LHCN-M2 (cell line): Measurements from ENCODE around the gene ARID1B. TPM values are rescaled to one million over a fixed set of nuclear protein-coding genes. Genes with fewer than 3 reads are reported as not detected.
A peak's percentile ranks its signal among the peaks of the same experiment; 100 is the strongest.

ENCODE experiments used
- DNase-seq: peaks from one replicate; pipeline ENCODE4 v3.0.0-alpha.2; 2012; ENCODE audit warnings: low read depth
- total RNA-seq: library from RNA; depleted of rRNA; stranded (reverse); fragments of >200 nt; gene quantifications from 2 replicates; pipeline ENCODE4 v1.2.3, GENCODE V29; 2014

ARID1B gene
- total RNA-seq, 1 experiment from 2014 or later, result 19.0 TPM

DNA sequence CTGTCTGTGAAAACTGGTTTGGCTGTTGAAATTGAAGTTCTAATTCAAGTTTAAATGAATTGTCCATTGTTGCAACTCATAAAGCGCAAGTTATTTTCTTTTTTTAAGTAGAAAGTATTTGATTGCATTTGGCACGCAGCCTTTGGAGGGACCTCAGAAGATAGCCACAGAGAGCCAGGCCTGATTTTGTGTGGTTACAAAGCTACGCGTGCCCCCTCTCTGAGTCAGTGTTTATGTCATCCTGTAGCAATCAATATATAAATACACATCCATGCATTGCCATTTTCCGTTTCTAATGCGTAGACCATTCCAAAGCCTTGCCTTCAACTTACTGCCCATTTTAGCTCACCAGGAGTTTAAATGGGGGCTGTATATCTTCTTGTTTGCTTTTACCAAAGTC lies 372.9 kb downstream of the ARID1B start:
- DNase-seq, result no peak

DNA sequence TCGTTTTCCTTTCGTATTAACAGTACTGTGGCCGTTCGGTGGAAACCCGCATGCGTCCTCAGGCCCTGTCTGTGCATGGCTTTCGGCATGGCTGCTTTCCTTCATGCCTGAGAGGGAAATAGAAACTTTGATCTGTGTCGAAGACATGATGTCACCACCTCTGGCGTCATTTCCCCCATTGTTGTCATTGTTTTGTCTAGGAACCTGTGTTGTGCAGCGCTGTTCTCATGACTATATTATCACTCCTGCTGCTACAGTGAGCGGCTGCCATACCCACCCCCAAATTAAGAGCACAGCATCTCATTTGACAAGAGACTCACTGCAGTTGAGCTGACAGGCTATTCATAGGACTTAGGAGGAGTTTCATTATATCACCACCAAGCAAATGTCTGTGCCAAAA lies 373.9 kb downstream of the ARID1B start:
- DNase-seq, result no peak

DNA sequence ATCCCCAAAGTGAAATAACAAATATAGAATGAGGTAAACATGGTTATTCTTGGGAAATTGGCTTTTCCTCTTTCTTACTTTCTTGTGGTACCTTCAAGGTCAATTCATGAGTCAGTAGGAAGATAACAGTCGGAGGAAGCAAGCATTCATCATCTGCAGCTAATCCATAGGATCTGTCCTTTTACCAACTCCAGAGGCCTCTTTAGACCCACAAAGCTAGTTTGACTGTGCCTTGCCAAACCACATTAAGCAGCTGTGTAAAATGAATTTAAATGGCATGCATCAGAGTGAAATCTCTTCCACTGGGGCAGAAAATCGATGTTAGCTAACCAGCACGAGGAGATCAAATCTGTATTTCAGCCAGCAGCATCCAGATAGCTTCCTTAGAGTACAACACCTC lies 374.8 kb downstream of the ARID1B start:
- peak; percentile 94 for DNase-seq

DNA sequence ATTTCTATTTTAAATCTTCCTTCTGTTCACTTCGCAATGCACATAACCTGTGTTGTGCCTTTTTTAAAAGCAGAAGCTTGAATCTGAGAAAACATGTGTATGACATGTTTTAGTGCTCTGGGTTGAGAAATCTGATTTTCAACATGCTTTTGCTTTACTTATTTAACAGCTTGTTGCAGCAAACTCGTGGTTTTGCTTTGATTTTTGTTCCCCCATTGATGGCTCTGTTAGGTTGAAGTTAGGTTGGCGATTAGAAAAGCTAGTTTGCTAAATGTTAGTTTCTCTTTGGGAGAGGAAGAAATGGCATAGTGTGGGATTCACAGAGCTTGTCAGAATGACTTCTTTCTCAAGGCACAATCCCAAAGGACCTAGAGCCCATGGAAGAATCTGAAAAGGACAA lies 375.4 kb downstream of the ARID1B start:
- peak; percentile 19 for DNase-seq

DNA sequence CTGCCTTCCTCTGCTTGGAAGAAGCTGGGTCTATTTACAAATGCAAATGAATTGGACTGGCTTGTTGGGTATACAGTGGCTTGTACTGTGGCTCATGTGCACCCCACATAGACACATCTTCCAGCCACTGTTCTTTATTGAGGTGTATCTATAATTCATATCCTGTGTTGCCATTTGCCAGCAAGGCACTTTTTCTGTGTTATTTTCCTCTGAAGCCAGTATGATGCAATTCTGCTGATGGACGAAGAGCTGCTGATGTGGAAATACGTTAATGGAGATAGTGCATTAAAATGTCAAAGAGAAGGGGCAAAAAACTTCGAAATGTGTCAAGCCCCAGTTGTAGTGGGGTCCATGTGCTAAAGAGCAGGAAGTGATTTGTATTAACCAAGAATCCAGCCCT lies 378.6 kb downstream of the ARID1B start:
- DNase-seq, result no peak

DNA sequence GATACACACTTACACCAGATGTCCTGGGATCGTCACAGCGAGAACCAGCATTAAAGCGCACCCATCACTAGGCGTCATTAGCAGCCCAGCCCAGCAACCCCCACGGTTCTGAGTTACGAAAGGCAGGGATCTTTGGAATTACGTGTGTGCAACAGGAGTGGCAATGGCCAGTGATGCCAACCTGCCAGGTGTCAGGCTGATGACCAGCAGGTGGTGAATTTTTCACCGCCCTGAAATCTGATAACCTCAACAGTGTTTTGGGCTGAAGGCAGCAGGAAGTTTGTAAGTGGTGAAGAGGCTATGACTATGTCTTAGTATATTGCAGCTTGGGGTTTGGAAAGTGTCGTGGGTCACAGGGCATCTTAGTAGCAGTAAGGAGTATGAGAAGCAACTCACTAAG lies 380.1 kb downstream of the ARID1B start:
- DNase-seq, result peak; percentile 15

DNA sequence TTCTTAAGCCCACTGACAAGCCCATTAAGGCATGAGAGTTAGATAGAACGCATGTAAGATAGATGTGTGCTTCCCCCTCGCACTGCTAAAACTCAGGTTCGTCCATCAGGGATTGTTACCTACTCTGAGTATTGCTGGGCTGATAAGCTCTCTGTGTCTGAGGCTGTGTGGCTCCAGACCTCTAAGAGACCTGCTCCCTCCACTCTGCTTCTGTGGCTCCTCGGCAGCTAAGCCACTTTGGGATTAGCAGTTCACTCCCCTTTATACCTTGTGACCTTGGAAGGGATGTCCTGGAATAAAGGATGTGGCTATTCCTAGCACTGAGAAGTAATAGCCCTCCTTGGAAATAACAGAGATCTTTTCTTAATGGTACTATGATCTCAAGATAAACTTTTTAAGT lies 381.3 kb downstream of the ARID1B start:
- no peak for DNase-seq

DNA sequence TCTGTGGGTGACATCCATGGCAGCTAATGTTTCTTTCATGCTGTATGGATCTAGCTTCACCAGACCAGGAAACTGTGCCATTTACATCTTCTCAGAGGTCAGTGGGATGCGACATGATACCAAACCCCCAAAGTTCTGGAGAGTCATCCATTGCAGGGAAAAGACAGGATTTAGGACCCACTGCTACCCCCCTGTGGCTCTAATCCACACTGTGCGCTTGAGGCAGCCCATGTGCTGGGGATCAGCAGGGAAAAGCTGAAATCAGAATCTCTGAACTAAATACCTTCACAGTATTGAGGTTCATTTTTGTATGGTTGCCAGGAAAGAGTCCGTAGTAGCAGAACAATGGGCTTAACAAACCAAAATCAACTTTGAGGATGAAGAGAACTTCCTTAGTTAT lies 381.7 kb downstream of the ARID1B start:
- no peak for DNase-seq

DNA sequence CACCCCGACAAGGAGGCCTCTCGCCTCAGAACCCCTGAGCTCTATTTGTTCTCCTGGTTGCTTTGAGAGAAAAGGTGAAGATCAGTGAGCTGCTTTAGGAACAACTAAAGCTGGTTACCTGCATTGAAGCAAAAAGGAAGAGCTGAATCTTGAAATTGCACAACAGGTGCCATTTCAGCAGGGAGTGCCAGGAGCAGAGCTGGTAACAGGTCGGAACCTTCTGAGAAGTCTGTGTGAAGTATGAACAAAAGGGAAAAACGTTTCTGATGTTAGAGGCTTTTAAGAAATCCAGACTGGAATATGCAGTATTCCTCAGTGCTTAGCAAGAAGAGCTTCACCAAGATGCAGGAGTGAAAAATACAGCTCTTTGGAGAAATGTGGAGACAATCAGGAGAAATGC lies 382.2 kb downstream of the ARID1B start:
- DNase-seq, result no peak

DNA sequence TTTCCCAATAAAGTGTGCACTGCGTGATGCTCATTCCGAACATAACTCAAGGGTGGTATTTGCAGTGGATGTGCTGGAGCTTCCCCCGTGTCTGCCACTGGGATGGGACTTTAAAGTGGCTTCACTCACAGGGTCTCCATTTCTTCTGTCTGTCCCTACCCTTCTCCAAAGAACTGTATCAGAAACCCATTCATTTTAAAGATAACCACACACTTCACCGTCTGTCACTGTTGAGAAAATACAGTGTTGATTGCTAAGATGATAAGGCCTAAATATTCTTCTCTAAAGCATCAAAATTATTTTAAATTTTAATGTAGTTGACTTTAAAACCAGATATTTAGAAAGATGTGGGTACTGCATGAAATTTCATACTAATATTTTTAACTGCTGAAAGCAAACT lies 384.7 kb downstream of the ARID1B start:
- DNase-seq, result no peak

DNA sequence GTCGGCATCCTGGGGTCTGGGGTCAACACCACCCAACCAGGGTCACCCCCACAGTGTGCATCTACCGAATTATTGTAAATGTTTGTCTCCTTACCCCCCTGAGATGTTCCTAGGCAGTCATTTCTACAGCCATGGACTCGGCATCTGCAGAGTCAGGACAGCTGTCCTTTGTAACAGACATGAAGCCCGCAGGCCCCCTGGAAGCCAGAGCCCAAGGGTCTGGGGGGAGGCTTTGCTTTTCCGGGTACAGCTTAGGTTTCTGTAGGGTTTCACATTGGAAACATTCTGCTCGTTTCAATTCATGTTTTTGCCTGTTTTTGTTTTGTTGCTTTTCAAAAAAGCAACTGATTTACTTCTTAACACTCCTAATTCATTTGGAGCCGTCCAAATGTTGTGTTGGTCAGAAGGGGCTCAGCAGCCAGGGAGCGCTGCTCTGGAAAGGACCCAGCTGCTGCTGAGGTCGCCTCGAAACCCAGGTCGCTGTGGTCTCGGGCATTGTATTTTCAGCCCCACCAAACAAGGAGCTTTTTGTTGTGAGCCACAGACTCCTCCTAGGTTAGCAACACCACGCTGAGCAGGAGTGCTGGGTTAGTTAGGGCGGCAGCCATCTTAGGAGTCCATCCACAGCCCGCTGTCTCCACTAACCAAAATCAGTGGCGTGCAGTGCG lies 385.7 kb downstream of the ARID1B start:
- DNase-seq, result no peak

DNA sequence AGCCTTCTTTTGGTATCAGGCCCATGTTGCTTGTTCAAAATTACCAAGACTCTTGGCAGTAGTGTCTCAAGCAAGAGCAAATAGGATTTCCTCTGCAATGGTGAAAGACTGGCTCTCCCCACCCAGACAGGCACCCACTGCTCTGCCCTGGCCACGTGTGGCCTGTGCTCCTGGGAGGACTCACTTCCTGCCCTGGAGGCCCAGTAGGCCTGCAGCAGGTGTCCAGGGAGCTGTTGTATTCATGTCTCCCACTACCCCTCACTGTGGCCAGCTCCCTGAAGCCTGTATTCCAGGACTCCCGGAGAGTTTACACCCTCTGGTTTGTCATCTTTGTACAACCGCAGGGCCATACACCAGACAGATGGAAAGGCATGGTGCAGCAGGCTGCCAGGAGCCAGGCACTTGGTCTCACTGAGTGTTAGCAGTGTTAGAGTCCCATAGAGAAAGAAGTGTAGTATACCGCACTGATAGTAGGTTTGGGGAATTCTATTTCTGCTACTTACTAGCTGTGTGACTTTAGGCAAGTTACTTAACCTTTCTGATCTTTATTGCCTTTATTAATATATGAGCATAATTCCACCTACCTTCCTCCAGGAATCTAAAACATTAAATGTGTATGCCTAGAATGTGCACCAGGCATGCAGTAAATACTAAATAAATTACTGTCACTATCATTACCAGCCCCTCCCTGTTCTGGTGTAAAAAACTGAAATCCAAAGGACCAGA lies 386.4 kb downstream of the ARID1B start:
- no peak for DNase-seq

DNA sequence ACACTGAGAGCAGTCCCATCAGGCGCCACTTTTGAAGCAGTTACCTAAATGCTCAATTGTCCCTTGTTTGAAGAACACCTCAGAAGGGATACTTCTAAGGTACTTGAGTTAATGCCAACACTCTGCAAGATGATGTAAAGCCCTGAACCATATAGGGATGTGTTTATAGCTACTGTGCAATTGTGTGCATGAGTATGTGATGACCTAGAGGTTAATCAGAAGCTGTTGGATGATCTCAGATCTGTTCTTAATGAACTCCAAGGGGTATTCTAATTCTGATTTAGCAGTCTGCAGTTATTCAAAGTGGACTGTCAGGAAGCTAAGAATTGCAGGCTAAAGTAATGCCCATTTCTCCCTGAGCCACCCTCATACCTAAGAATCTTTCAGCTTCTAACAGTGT lies 387.8 kb downstream of the ARID1B start:
- no peak for DNase-seq

DNA sequence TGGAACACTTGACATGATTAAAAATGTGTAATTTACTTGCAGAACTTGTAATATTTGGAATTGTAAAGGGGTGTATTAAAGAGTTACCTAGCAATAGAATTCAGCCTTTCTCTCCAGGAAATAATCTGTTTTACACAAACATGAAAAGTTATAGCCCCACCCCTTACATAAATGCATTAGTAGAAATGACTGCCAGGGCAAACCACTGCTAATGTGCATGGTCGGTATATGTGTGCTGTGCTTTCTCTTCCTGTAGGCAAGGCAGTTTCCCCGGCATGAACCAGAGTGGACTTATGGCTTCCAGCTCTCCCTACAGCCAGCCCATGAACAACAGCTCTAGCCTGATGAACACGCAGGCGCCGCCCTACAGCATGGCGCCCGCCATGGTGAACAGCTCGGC lies 389.6 kb downstream of the ARID1B start:
- DNase-seq, result no peak

DNA sequence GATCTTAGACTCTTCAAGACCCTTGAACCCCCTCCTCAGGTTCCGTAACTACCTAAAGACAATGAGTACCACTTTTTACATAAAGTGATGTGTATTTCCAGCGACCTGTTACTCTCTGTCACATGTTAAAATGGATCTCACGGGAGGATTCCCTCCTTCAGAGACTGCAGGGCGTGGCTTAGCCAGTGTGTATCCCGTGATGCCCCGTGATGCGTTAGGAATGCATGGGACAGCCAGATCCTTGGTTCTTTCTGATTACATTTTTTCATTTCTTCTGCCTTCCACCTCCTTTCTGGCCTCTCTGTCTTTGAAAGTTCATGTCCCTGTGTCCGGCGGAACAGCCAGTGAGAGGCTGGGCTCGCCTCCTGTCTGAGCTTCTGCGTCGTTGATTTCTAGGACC lies 390.7 kb downstream of the ARID1B start:
- no peak for DNase-seq

DNA sequence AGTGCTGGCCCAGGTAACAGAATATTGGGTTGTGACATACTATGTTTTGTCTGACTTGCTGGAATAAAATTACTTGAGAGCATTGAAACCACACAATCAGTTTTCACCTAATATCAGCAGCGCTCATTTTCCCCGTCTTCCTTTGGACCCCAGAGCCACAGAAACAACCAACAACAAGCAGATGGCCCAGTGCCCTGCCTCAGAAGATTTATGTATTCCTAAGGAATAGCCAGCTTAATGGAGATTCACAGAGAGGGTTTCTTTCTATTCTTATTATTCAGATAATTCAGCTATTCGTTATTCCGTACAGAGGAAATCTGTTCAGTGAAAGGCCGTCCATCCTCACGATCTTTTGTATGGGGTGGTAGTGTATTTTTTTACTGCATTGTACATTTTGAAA lies 391.3 kb downstream of the ARID1B start:
- no peak for DNase-seq

DNA sequence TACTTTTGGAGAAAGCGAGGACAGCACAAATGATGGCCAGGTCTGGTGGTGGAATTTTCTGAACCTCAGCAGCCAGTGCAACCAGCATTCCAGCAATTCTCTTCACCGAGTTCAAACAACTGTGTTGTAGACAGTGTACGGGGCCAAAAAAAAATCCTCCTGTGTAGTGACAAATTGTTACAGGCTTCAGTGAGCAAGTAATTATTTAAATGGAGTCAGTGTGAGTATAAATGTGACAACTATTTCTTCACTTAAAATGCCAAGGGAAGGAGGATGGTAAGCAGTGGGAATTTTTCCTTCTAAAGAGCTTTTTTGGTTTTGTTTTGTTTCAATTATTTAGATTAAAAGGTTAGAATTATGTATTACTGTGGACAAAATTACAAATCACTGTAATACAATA lies 392.0 kb downstream of the ARID1B start:
- no peak for DNase-seq

DNA sequence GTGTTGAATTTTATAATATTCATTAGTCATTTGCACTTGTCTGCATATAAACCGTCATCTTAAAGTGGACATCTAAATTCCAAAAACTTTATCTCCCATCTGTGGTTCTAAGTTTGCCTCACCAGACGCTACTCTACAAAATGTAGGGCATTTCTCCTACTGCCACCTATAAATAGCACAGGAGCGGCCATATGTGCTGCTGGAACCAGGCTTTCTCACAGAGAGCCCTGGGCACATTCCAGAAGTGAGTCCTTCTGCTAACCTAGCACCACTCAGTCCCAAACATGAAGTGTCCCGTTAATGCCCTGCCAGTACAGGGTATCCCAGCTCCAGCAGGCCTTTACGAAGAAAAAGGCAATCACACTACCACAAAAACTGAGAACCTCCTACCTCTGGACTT lies 392.5 kb downstream of the ARID1B start:
- DNase-seq, result no peak

DNA sequence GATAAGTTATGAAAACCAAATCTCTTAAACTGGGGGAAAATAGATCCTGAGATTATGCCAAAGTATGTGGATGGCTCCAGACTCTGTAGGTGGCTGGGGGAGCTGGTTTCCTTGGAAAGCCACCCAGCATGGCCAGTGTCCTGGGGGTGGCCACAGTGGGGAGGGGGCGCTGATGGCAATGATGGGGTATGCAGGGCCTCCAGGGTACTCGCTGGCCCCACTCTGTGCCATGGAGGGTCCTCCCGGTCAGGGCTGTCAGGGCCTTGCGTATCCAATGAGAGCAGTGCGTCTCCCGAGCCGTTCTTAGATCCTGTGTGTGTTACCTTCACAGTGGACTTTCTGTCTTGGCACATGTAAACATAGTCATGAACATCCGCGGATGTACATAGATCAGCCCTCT lies 393.4 kb downstream of the ARID1B start:
- DNase-seq, result no peak

DNA sequence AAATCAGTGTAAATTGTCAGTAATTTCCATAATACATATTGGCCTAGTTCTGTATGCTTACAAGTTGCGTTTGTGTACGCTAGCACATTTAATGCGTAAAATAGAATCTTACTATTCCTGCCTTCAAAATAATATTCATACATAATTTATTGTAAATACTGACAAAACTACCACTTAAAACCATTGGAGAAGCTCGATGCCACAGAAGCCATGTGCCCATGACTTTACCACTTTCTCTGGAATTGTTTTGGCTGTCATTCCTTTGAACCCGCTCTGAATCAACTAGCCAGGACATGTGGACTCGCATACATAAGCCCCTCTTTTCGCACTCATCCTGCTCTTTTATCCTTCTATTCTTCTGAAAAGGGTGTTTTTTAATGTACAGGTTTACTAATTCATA lies 394.6 kb downstream of the ARID1B start:
- DNase-seq, result no peak

DNA sequence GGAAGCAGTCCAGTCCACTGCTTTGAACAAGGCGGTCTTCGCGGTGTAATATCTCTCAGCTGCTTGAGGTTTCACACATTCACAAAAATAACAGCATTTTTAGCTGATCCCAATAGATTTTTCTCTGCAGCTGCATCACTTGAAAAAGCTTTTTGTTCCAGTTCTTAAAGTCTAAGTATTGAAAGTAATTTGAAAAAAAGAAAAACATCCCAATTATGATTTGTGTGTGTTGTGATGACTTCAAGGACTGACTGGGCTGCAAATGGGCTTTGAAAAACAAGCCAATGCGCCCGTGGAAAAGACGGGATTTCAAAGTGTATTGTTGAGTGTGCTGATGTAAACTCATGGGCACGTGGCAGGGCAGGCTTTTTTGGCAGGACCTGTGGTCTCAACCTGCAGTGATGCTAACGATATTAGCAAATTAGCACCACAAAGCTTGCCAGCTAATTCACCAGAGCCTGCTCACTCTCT lies 395.1 kb downstream of the ARID1B start:
- no peak for DNase-seq

DNA sequence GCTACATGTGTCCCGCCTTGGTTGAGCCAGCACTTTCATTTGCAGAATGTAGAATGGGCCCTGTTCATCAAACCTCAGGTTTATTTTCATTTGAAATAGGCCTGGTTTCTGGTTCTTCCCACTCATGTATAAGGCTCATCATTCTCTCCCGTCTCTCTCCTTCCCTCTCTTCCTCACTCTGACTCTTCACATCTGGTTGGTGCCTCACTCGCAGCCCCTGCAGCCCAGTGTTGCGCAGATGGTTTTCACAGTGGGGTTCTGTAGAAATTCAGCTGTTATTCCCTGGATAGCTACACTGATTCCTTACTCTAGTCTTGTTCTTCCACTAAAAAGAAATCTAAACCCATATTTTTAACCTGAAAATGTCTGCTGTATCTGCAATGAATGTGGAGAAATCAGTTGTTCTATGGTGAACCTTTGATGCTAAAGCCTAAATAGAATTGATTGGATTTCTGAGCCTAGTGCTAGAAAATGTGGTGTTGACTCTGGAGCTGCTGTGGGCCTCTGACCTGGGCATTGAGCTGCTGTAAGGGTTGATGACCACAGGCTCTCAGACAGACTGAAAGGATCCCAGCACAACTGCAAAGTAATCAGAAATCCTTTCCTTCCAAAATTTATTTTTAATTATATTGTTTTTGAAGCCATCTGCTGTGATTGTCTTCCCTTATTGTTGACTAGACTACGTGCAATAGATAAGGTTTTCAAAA lies 395.8 kb downstream of the ARID1B start:
- DNase-seq, result no peak

DNA sequence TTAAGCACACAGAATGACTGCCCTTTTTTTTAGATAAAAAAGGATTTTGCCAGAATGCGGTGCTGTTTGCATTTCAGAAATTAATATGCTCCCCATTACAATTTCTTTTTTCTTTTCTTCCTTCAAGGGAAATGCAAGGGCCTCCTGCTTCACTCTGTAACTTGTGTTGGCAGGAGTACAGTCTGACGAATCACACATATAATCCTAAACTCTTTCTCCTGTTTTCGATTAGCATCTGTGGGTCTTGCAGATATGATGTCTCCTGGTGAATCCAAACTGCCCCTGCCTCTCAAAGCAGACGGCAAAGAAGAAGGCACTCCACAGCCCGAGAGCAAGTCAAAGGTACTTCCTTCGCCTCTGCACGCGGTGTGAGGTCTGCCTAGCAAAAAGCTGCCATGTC lies 396.6 kb downstream of the ARID1B start:
- DNase-seq, result no peak
